Breast epithelium (tissue), 3 donors: ENCODE results near the gene SHH.

ENCODE experiments used
- CTCF ChIP-seq, 3 donors: fragments of 450-650 bp; IDR thresholded peaks; one replicate each; pipeline ENCODE4 v1.5.1; 2016 to 2017; ENCODE audit warnings: antibody characterized with exemption in 3 of 3, mild to moderate bottlenecking in 3 of 3, moderate library complexity in 3 of 3
- POLR2A ChIP-seq: fragments of 450-650 bp; IDR thresholded peaks from one replicate; pipeline ENCODE4 v1.6.1; 2016; ENCODE audit warnings: antibody characterized with exemption, mild to moderate bottlenecking, moderate library complexity
- POLR2AphosphoS5 ChIP-seq, 3 donors: sonication (generic); formaldehyde crosslinking; IDR thresholded peaks; one replicate each; pipeline ENCODE4 v1.6.1; 2017; ENCODE audit warnings: antibody characterized with exemption in 3 of 3

- no peak for TF ChIP-seq POLR2AphosphoS5 (IDR thresholded peaks at IDR 0.05)
- no peak for TF ChIP-seq CTCF (IDR thresholded peaks at IDR 0.05)
- no peak for TF ChIP-seq POLR2A
These were observed 33.9 kb downstream of the SHH start for GRCh38 chr7:155778349-155778748.
